VCaP (cell line): ENCODE measurements around the gene ATP1A3.

ENCODE experiments used
- H3K27ac ChIP-seq: fragments of 450-650 bp; 2 replicates; pipeline ENCODE4 v1.5.1; 2017
- TF ChIP-seq, protein P1 (sequence below): fragments of 450-650 bp; conservative IDR thresholded peaks from 2 replicates; pipeline ENCODE4 v1.5.1; 2017; ENCODE audit warnings: mild to moderate bottlenecking, moderate library complexity

ATP1A3 gene

DNA sequence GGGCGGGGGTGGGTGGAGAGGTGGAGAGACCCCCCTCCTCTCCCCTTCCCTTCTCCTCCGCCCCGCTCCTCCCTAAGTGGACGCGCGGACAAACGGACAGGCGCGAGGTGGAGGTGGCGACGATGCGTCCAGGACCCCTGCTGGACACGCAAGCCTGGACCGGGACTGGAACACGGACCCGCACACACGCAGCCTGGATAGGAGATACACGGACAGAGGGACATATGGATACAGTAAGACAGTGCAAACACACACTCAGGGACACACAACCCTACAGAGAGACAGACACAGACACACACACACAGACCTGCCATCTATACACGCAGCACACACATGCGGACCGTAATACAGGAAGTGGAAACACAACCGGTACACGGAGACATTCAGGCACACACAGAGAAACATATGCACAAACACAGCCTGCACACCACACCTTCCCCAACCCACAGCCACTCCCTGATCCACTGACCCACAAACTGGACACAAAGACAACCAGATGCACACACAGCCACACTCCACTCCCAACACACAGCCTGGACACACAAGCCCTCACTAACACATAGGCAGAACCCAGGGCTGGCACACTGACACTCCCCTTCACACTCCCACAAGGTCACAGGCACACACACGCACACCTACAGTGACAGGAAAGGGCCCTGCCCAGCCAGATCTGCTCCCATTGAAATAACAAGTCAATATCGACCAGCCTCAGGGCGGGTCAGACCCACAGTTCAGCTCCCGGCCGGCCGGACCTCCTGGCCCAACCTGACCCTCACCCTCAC lies 65.1 kb downstream of the ATP1A3 start:
- H3K27ac ChIP-seq, result no peak overlapping the region
- TF ChIP-seq, protein P1, sequence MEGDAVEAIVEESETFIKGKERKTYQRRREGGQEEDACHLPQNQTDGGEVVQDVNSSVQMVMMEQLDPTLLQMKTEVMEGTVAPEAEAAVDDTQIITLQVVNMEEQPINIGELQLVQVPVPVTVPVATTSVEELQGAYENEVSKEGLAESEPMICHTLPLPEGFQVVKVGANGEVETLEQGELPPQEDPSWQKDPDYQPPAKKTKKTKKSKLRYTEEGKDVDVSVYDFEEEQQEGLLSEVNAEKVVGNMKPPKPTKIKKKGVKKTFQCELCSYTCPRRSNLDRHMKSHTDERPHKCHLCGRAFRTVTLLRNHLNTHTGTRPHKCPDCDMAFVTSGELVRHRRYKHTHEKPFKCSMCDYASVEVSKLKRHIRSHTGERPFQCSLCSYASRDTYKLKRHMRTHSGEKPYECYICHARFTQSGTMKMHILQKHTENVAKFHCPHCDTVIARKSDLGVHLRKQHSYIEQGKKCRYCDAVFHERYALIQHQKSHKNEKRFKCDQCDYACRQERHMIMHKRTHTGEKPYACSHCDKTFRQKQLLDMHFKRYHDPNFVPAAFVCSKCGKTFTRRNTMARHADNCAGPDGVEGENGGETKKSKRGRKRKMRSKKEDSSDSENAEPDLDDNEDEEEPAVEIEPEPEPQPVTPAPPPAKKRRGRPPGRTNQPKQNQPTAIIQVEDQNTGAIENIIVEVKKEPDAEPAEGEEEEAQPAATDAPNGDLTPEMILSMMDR, result no peak

DNA sequence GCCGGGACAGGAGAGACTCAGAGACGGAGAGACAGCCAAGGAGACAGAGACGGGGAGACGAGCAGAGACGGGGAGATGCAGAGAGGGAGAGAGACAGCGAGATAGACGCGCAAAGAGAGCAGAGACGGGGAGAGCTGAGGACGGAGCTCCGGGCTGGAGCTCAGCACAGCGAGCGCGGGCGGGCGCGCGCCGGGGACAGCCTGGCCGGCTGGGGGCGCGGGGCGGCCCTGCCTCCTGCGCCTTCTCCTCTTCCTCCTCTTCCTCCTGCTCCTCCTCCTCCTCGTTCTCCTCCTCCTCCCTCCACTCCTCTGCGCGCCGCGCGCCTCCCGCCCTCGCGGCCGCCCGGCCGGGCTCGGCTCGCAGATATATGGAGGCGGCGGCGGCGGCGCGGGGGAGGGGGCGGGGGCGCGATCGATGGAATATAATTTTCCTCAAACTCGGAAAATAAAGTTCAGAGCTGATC lies 65.8 kb downstream of the ATP1A3 start, which contains the start of gene ERFL:
TSS of gene ERFL (minus strand) at position 229 of the 463 bp plus-strand sequence. CDS start 15,530 bp downstream, outside the sequence.
- TF ChIP-seq, protein P1, result 0 out of 2 replicates have a peak, but pooled peaks have one; percentile 11
- H3K27ac ChIP-seq, result peak within 1 kb of the TSS; percentile 21; the same call in 1 of the 2 replicates

GRCh38 chr19:41927497-41928192 lies 66.4 kb downstream of the ATP1A3 start:
- H3K27ac ChIP-seq, result peak overlapping the region; percentile 21; the same call in 1 of the 2 replicates
- TF ChIP-seq, protein P1, result no peak

DNA sequence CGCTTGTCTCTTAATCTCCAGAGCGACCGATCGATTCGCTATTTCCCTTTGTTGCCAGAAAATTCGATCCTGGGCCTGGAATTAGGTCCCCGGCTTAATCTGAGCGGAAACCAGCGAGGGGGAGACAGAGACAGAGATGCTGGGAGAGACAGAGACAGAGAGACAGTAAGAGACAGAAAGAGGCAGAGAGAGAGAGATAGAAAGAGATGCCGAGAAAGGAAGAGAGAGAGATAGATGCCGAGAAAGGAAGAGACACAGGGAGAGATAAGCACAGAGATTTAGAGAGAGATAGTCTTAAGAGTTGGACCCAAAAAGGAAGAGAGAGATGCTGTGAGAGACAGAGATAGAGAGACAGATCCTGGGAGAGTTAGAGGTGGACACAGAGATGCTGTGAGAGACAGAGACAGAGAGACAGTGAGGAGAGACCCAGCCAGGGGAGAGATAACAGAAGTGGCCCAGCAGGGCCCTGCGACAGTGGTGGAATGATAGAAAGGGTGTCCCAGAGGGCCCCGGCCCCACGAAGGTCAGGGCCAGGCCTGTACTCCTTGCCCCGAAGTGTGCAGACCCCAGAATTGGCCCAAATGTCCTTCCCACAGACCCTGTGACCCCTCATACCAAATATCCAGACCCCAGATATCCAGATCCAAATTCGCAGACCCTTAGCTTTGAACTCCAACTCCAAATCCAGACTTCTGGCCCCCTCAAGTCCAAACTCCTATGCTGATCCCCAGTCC lies 67.1 kb downstream of the ATP1A3 start:
- TF ChIP-seq, protein P1, result no peak
- no peak overlapping the region for H3K27ac ChIP-seq

DNA sequence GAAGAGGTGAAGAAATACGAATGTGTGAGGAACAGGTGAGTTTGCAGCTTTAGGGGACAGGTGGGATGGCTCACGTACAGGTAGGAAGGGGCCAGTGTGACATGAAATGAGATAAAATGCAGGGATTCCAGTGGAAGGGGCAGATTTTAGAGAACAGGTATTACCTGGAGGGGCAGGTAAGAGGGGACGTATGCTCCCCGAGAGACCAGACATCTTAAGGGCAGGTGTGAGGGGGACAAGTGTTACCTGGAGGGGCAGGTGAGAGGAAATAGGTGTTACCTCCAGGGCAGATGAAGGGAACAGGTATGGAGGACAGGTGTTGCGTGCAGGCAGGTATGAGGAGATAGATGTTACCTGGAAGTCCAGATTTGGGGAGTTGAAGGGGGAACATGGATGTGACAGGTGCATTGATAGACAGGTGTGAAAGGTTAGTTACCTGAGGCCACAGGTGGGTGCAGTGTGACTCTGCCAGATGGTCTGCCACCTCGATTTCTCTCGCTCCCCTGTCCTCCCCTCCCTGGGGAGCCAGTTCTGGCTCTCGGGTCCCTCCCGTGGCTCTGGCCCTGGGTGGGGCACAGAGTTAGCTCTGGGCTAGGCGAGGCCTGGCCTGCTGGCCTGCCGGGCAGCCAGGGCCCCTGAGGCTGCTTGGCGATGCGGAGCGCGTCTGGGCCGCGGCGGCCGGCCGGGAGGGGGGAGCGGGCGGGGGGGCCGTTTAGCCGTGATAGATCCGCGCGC lies 67.8 kb downstream of the ATP1A3 start:
- no peak overlapping the region for H3K27ac ChIP-seq
- TF ChIP-seq, protein P1, result no peak

DNA sequence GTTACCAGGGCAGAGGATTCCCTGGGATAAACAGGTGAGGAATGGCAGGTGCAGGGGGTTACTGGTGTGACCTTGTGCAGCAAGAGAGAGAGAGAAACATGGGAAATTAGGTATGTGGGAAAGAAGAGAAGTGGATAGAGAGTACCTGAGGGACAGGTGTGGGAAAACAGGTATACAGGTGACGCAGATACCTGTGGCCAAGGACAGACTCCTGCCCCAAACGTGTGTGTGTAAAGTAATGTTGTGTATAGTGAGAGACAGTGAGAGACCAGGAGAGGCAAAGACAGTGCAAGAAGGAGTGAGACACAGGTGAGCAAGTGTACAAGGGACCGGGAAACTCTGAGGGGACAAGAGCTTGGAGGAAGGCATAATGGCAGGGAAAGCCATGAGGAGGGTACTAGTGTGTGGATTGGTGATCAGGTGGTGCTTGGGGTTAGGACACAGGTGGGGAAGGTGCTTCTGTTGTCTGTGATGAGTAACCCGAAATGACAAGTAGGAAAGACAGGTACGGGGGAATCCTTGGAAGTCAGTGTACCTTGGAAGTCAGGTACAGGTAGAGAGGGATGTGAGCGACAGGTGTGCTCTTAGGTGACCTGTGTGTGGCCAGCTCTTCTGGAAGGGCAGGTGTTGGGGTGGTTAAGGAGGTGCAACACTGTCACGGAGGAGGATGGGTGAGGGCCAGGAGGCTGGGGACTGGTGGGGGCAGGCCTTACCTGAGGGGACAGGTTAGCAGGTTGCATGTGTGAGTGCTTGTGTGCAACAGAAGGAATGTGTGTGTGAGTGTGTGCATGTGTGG lies 68.6 kb downstream of the ATP1A3 start:
- no peak overlapping the region for H3K27ac ChIP-seq
- TF ChIP-seq, protein P1, result no peak
